Esophagus muscularis mucosa (tissue), 4 donors: ENCODE results near the gene PIGU. TPM values are rescaled to one million over a fixed set of nuclear protein-coding genes. Genes with fewer than 3 reads are reported as not detected.
A peak's percentile ranks its signal among the peaks of the same experiment; 100 is the strongest.

Experiments
- DNase-seq: peaks from one replicate; pipeline ENCODE4 v3.0.0-alpha.2; 2017; ENCODE audit errors: extremely low spot score
- H3K27ac ChIP-seq, 4 donors: fragments of 200-600 bp; sonication (generic); replicated peaks in 1 of 4; 1 replicate in 3 of 4; 2 replicates in 1 of 4; pipeline ENCODE4 v1.5.1; 2016 to 2019; ENCODE audit warnings: mild to moderate bottlenecking in 1 of 4
- H3K27me3 ChIP-seq, 4 donors: fragments of 200-600 bp; sonication (generic); one replicate each; pipeline versions ENCODE4 v1.5.1 to v1.6.0; 2016 to 2019
- H3K36me3 ChIP-seq, 4 donors: fragments of 200-600 bp; sonication (generic); one replicate each; pipeline ENCODE4 v1.5.1; 2016 to 2019
- H3K4me1 ChIP-seq, 4 donors: fragments of 200-600 bp; sonication (generic); one replicate each; pipeline ENCODE4 v1.5.1; 2016 to 2019
- H3K4me3 ChIP-seq, 4 donors: fragments of 200-600 bp; sonication (generic); 1 replicate in 2 of 4; 2 replicates in 2 of 4; pipeline ENCODE4 v1.5.1; 2016 to 2019; ENCODE audit warnings: mild to moderate bottlenecking in 4 of 4, moderate library complexity in 1 of 4
- H3K9me3 ChIP-seq, 4 donors: fragments of 200-600 bp; sonication (generic); 1 replicate in 3 of 4; 2 replicates in 1 of 4; pipeline ENCODE4 v1.5.1; 2016 to 2019
- EP300 ChIP-seq: sonication (generic); formaldehyde crosslinking; IDR thresholded peaks from one replicate; pipeline ENCODE4 v1.6.1; 2017; ENCODE audit warnings: antibody characterized with exemption
- POLR2A ChIP-seq: fragments of 450-650 bp; IDR thresholded peaks from one replicate; pipeline ENCODE4 v1.6.1; 2017; ENCODE audit warnings: antibody characterized with exemption, moderate library complexity, mild to moderate bottlenecking, low read depth
- POLR2AphosphoS5 ChIP-seq, 2 donors: sonication (generic); formaldehyde crosslinking; IDR thresholded peaks; one replicate each; pipeline ENCODE4 v1.6.1; 2017; ENCODE audit warnings: antibody characterized with exemption in 2 of 2
- WGBS: methylation state at CpG from one replicate; pipeline ENCODE4 v1.1.5; 2018; 5-methylcytosine and 5-hydroxymethylcytosine counted together
- intact Hi-C: fragments of 100-400 bp; cut with DNase I; formaldehyde crosslinking; loops from one replicate; pipeline ENCODE4 v1.15.1; 2023
- total RNA-seq, 4 donors: library from RNA; depleted of rRNA; stranded (reverse); fragments of >200 nt; gene quantifications; one replicate each; pipeline versions ENCODE4 v1.1.0 to v1.2.1, GENCODE V29; 2016
- TF ChIP-seq, protein P1 (sequence below), 3 experiments: fragments of 200-600 bp in 2 of 3; fragments of 450-650 bp in 1 of 3; sonication (generic) in 2 of 3; IDR thresholded peaks; one replicate each; pipeline ENCODE4 v1.5.1; 2017 to 2019; ENCODE audit warnings: antibody characterized with exemption in 3 of 3, mild to moderate bottlenecking in 2 of 3, moderate library complexity in 1 of 3

PIGU gene
- total RNA-seq, 4 donors from 2014 or later, result 9.1 to 10.8 (median 9.5) TPM

DNA sequence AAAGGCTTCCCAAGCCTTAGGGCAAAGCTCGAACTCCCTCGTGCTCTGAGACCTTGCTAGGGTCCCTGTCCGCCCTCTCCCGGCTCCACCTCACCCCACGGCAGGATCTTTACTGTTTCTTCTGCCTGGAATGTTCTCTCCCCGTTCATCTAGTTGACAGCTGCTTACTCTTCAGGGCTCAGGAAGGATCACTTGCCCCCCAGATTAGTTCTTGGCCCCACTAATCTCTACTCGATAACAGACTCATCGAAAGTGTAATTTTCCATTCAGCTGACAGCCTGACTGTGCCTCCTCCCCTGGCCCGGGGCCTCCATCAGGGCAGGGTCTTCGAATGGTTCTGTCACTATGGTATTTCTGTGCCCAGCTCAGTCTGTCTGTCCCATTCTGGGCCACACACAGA lies 115.2 kb downstream of the PIGU start:
- no peaks in the 10 kb centered on the region for H3K9me3 ChIP-seq
- H3K27me3 ChIP-seq, result peaks cover 0 to 3% (median 0%) of the 10 kb centered on the region in 4 donors
- no peak for DNase-seq
- TF ChIP-seq EP300 (no peak), POLR2A (no peak), POLR2AphosphoS5 (IDR thresholded peaks at IDR 0.05) (no peak)
- TF ChIP-seq, protein P1, sequence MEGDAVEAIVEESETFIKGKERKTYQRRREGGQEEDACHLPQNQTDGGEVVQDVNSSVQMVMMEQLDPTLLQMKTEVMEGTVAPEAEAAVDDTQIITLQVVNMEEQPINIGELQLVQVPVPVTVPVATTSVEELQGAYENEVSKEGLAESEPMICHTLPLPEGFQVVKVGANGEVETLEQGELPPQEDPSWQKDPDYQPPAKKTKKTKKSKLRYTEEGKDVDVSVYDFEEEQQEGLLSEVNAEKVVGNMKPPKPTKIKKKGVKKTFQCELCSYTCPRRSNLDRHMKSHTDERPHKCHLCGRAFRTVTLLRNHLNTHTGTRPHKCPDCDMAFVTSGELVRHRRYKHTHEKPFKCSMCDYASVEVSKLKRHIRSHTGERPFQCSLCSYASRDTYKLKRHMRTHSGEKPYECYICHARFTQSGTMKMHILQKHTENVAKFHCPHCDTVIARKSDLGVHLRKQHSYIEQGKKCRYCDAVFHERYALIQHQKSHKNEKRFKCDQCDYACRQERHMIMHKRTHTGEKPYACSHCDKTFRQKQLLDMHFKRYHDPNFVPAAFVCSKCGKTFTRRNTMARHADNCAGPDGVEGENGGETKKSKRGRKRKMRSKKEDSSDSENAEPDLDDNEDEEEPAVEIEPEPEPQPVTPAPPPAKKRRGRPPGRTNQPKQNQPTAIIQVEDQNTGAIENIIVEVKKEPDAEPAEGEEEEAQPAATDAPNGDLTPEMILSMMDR (IDR thresholded peaks at IDR 0.05), result no peak
- WGBS, result 80% methylated on average over 10 of the region's 10 CpGs
- H3K4me1 ChIP-seq, result peaks cover 14 to 27% (median 22%) of the 10 kb centered on the region in 4 donors
- intact Hi-C loops, result loop anchor here (5.0 kb wide), 1 partner anchor 146 kb away; no protein-coding TSS in a partner anchor
- peak overlapping the region in 3 of 4 donors; percentile 1 to 99 (median 97) for H3K27ac ChIP-seq
- H3K4me3 ChIP-seq, result no peak overlapping the region
- H3K36me3 ChIP-seq, result peaks cover 0 to 15% (median 8%) of the 10 kb centered on the region in 4 donors

DNA sequence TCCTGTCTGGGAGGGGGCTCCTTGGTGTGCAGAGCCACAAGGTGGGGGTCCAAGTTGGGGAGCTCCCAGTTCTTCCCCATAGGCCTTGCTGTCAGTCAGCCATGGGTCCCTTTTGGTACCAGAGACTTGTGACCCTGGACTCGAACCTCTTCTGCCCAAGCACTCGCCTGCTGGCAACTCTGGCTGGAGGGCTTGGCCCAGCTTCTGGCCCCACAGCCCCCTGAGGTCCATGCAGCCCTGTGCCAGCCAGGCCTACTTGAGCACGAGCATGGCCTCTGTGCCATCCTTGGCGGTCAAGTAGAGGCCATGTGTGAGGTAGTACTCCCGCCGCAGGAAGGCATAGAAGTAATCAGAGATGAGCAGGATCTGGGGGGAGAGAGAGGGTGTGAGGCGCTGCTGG lies 116.3 kb downstream of the PIGU start:
- no peak for DNase-seq
- 94% methylated on average over 5 of the region's 7 CpGs for WGBS
- no peak for TF ChIP-seq EP300
- TF ChIP-seq, protein P1 (IDR thresholded peaks at IDR 0.05), result no peak
- no peak for TF ChIP-seq POLR2AphosphoS5 (IDR thresholded peaks at IDR 0.05)
- Histone ChIP-seq H3K4me3 (no peak overlapping the region), H3K9me3 (no peaks in the 10 kb centered on the region), H3K27me3 (peaks cover 0 to 3% (median 0%) of the 10 kb centered on the region in 4 donors), H3K27ac (peak overlapping the region in 3 of 4 donors; percentile 13 to 99 (median 97)), H3K36me3 (peaks cover 0 to 15% (median 8%) of the 10 kb centered on the region in 4 donors), H3K4me1 (peaks cover 14 to 27% (median 22%) of the 10 kb centered on the region in 4 donors)
- intact Hi-C loops, result loop anchor here (5.0 kb wide), 1 partner anchor 147 kb away; no protein-coding TSS in a partner anchor

DNA sequence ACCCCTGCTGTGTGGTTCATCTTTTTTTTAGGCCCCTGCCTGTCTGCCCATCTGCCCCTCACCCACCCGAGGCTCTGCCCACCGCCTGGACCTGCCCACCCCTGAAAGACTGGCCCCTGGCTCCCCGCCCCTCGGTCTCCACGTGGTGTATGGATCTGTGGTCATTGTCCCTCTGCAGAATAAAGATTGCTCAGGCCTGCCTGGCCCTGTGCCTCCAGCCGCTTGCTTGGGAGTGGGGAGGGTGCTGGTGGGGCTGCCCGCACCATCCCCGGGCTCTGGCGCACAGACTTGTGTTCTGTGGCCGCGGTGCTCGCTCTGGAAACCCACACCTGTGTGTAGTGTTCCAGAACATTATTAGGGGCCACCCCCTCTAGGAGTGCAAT lies 116.8 kb downstream of the PIGU start:
- Histone ChIP-seq H3K27me3 (peaks cover 0 to 3% (median 0%) of the 10 kb centered on the region in 4 donors), H3K4me1 (peaks cover 14 to 27% (median 22%) of the 10 kb centered on the region in 4 donors), H3K36me3 (peaks cover 0 to 15% (median 8%) of the 10 kb centered on the region in 4 donors), H3K27ac (peak overlapping the region; percentile 97 to 99 (median 99)), H3K4me3 (no peak overlapping the region), H3K9me3 (no peaks in the 10 kb centered on the region)
- 67% methylated on average over 2 of the region's 12 CpGs for WGBS
- no peak for DNase-seq
- TF ChIP-seq, protein P1 (IDR thresholded peaks at IDR 0.05), result no peak
- no peak for TF ChIP-seq POLR2A
- no peak for TF ChIP-seq POLR2AphosphoS5 (IDR thresholded peaks at IDR 0.05)
- intact Hi-C loops, result loop anchor here (5.0 kb wide), 1 partner anchor 147 kb away; no protein-coding TSS in a partner anchor

DNA sequence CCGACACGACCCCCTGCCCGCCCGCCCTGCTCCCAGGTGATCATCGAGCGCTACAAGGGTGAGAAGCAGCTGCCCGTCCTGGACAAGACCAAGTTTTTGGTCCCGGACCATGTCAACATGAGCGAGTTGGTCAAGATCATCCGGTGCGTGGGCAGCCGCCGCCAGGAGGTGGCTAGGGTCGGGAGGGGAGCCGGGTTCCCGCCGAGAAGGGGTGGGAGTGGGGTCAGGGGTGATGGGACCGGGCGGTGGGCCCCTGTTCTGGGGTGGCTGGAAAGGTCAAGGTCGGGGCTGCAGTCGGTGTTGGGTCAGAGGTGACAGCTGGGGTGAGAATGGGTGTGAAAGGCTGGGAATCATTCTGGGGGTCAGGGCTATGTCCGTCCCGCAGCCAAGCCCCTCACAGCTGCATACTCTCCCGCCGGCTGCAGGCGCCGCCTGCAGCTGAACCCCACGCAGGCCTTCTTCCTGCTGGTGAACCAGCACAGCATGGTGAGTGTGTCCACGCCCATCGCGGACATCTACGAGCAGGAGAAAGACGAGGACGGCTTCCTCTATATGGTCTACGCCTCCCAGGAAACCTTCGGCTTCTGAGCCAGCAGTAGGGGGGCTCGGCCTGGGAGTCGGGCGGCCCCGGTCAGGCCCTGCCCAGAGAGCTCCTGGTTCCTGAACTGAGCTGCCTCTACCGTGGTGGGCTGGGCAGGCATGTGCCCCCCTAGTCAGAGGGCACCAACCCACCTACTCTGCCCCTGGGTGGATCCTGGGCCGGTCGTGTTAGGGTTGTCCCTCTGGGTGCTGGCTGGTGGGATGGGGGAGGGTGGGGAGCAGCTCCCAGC lies 117.4 kb downstream of the PIGU start:
- no peaks in the 10 kb centered on the region for H3K9me3 ChIP-seq
- peak overlapping the region; percentile 97 to 99 (median 99) for H3K27ac ChIP-seq
- DNase-seq, result no peak
- TF ChIP-seq POLR2A (no peak), EP300 (no peak)
- TF ChIP-seq, protein P1 (IDR thresholded peaks at IDR 0.05), result peak in 1 of 3 experiments; percentile 17
- WGBS, result 27% methylated on average over 17 of the region's 43 CpGs
- intact Hi-C loops, result loop anchor here (5.0 kb wide), 1 partner anchor 148 kb away; no protein-coding TSS in a partner anchor
- peaks cover 14 to 27% (median 22%) of the 10 kb centered on the region in 4 donors for H3K4me1 ChIP-seq
- peaks cover 0 to 15% (median 8%) of the 10 kb centered on the region in 4 donors for H3K36me3 ChIP-seq
- peak overlapping the region; percentile 78 to 98 (median 90) for H3K4me3 ChIP-seq
- H3K27me3 ChIP-seq, result peaks cover 0 to 3% (median 0%) of the 10 kb centered on the region in 4 donors
